ENCODE data around the gene EXOC3L2.

DNA sequence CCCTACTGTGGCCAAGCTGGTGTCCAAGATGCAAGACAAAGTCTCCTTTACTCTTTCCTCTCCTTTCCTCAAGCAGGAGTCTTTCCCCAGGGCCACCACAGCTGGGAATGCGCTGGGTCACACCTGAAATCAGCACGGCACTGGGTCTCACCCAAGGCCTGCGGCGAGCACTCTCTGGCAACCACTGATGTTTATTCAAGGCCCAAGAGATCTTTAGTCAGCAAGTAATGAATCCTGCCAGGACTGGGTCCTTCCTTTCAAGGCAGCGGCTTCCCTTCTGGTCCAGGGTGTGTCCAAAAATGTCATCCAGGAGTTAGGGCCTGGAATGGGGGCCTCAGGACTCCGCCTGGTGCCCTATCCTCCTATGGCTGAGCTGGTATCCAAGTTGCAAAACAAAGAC lies 42.6 kb downstream of the EXOC3L2 start:
- TF ChIP-seq JUNB (IDR thresholded peaks at IDR 0.05) (no peak), HDAC6 (IDR thresholded peaks at IDR 0.05; ENCODE audit: unreplicated experiment) (no peak), YY1 (IDR thresholded peaks at IDR 0.05; ENCODE audit: low read depth, low read length) (no peak)

Data from GM12878 (cell line).